GM12878 (cell line): ENCODE measurements around the gene SLC5A10. TPM values are rescaled to one million over a fixed set of nuclear protein-coding genes. Genes with fewer than 3 reads are reported as not detected.
A peak's percentile ranks its signal among the peaks of the same experiment; 100 is the strongest.

Source experiments
- ATAC-seq: fragments of 200-7000 bp; cut with Tn5 transposase; 3 replicates; pipeline ENCODE4 v1.9.1; 2020; ENCODE audit warnings: mild to moderate bottlenecking, moderate library complexity
- BruUV-seq: library from RNA; stranded (reverse); fragments of 400-500 nt; replicated peaks from 2 replicates; lab custom pipeline; 2021; lab: Mats Ljungman, UMichigan
- CTCF ChIA-PET: fragments of 300-600 bp; sonication (Branson Sonifier 250); formaldehyde crosslinking; extraction: SDS; loops from one replicate; lab custom pipeline; 2021; ENCODE audit warnings: inconsistent platforms; lab: Yijun Ruan, JAX
- POLR2A ChIA-PET: fragments of 350-600 bp; formaldehyde crosslinking; extraction: SDS; loops from one replicate; lab custom pipeline; 2021; ENCODE audit warnings: inconsistent platforms; lab: Charles Lee
- RAD21 ChIA-PET: fragments of 300-600 bp; sonication (Branson Sonifier 250); formaldehyde crosslinking; loops from one replicate; lab custom pipeline; 2023; ENCODE audit warnings: antibody characterized with exemption; ENCODE audit not compliant: unreplicated experiment; lab: Charles Lee
- SMC1A ChIA-PET: fragments of 300-600 bp; sonication (Branson Sonifier 250); formaldehyde crosslinking; loops from one replicate; lab custom pipeline; 2023; ENCODE audit not compliant: unreplicated experiment, uncharacterized antibody; lab: Charles Lee
- DNase-seq: peaks from one replicate; pipeline ENCODE4 v3.0.0-alpha.2; 2011; ENCODE audit warnings: low read depth, low spot score
- FAIRE-seq: peaks from 3 replicates; lab custom pipeline; 2011; peaks lifted over from hg19 to GRCh38; lab: Jason Lieb, UNC
- H2AFZ ChIP-seq: 2 replicates; pipeline ENCODE4 v1.6.0; 2011; ENCODE audit warnings: low read depth, low read length, control low read depth; ENCODE audit not compliant: control insufficient read depth
- H3K27ac ChIP-seq: 2 replicates; pipeline ENCODE4 v1.5.1; 2011; ENCODE audit warnings: control low read depth; ENCODE audit not compliant: control insufficient read depth, insufficient read depth
- H3K27me3 ChIP-seq, 2 experiments: replicated peaks in 1 of 2; 2 replicates each; pipeline versions ENCODE4 v1.6.0 to v1.6.1; 2011; ENCODE audit warnings: low read length in 1 of 2; ENCODE audit not compliant: control insufficient read depth in 2 of 2, insufficient read depth in 2 of 2
- H3K36me3 ChIP-seq, 2 experiments: 2 replicates each; pipeline ENCODE4 v1.5.1; 2011; ENCODE audit warnings: low read length in 1 of 2; ENCODE audit not compliant: control insufficient read depth in 2 of 2, insufficient read depth in 2 of 2
- H3K4me1 ChIP-seq: 2 replicates; pipeline ENCODE4 v1.6.1; 2011; ENCODE audit warnings: mild to moderate bottlenecking, low read length, moderate library complexity, mixed read lengths; ENCODE audit not compliant: control insufficient read depth, insufficient read depth
- H3K4me2 ChIP-seq: 2 replicates; pipeline ENCODE4 v1.6.0; 2011; ENCODE audit warnings: control low read depth; ENCODE audit not compliant: control insufficient read depth, insufficient read depth
- H3K4me3 ChIP-seq: fragments of 200-600 bp; sonication (generic); 2 replicates; pipeline ENCODE4 v1.5.1; 2016
- H3K79me2 ChIP-seq: 2 replicates; pipeline ENCODE4 v1.6.0; 2011; ENCODE audit warnings: low read length; ENCODE audit not compliant: control insufficient read depth, insufficient read depth
- H3K9ac ChIP-seq: 2 replicates; pipeline ENCODE4 v1.8.0; 2011; ENCODE audit warnings: low read length, control low read depth, mixed read lengths; ENCODE audit not compliant: control insufficient read depth, insufficient read depth
- H3K9me3 ChIP-seq: replicated peaks from 3 replicates; pipeline ENCODE4 v1.5.1; 2011; ENCODE audit warnings: mild to moderate bottlenecking, low read length; ENCODE audit not compliant: control insufficient read depth, insufficient read depth
- H4K20me1 ChIP-seq: 2 replicates; pipeline ENCODE4 v1.6.0; 2011; ENCODE audit not compliant: control insufficient read depth, insufficient read depth
- KLF5 ChIP-seq: fragments of 450-650 bp; IDR thresholded peaks from 2 replicates; pipeline ENCODE4 v1.6.1; 2014; ENCODE audit warnings: mild to moderate bottlenecking; ENCODE audit not compliant: partially characterized antibody
- MTA2 ChIP-seq: fragments of 450-650 bp; IDR thresholded peaks from 2 replicates; pipeline ENCODE4 v1.6.1; 2016; ENCODE audit warnings: low read depth, mild to moderate bottlenecking, moderate library complexity
- NFYB ChIP-seq: IDR thresholded peaks from 2 replicates; pipeline ENCODE4 v1.6.1; 2011; ENCODE audit warnings: low read depth, mild to moderate bottlenecking, low read length, improper control_type of control experiment, moderate library complexity; ENCODE audit not compliant: insufficient read depth
- PAX8 ChIP-seq: fragments of 450-650 bp; IDR thresholded peaks from 2 replicates; pipeline ENCODE4 v1.6.1; 2017; ENCODE audit warnings: mild to moderate bottlenecking, moderate library complexity
- WGBS: methylation state at CpG from one replicate; pipeline ENCODE4 v1.1.6; 2016; ENCODE audit warnings: low lambda C conversion rate; ENCODE audit not compliant: insufficient replicate concordance, insufficient coverage; ENCODE audit errors: missing lambda C conversion rate; 5-methylcytosine and 5-hydroxymethylcytosine counted together
- in situ Hi-C: fragments of 300-500 bp; cut with MboI; formaldehyde crosslinking; loops from 9 replicates; pipeline ENCODE4 v1.14.3; 2018; ENCODE audit warnings: mixed read lengths
- intact Hi-C: fragments of 100-400 bp; cut with micrococcal nuclease; formaldehyde crosslinking; loops from one replicate; pipeline ENCODE4 v1.14.2; 2022; ENCODE audit not compliant: unreplicated experiment
- polyA plus RNA-seq, 11 experiments: library from polyadenylated mRNA; depleted of rRNA in 4 of 11; unstranded in 6 of 11; stranded (reverse) in 5 of 11; fragments of >200 nt; fragmentation: Nextera tagmentation in 4 of 11; fragmentation: Illumina TruSeq in 1 of 11; extraction: Ambion mirVana in 4 of 11; extraction: Trizol in 1 of 11; gene quantifications; 1 replicate in 1 of 11; 2 replicates in 10 of 11; pipeline versions ENCODE4 v1.2.1 to v1.2.3, GENCODE V29; 2011 to 2016; ENCODE audit warnings: inconsistent platforms in 2 of 11, missing spikeins in 2 of 11, low read depth in 1 of 11
- total RNA-seq, 4 experiments: library from RNA; depleted of rRNA in 3 of 4; stranded (reverse); fragments of >200 nt in 3 of 4; fragmentation: Illumina TruSeq in 1 of 4; extraction: Trizol in 1 of 4; gene quantifications; 2 replicates each; pipeline versions ENCODE4 v1.2.1 to v1.2.3, GENCODE V29; 2013 to 2021
- TF ChIP-seq, protein P1 (sequence below): fragments of 450-650 bp; conservative IDR thresholded peaks from 2 replicates; pipeline ENCODE4 v1.6.1; 2017; ENCODE audit warnings: mild to moderate bottlenecking, moderate library complexity

SLC5A10 gene
- total and polyA plus RNA-seq, 10 of the 15 experiments (the other 5 are each of a cell fraction or from before 2014, with no cell fraction given) = under 0.01 to 0.18 (median 0.07) TPM; not detected in 4

DNA sequence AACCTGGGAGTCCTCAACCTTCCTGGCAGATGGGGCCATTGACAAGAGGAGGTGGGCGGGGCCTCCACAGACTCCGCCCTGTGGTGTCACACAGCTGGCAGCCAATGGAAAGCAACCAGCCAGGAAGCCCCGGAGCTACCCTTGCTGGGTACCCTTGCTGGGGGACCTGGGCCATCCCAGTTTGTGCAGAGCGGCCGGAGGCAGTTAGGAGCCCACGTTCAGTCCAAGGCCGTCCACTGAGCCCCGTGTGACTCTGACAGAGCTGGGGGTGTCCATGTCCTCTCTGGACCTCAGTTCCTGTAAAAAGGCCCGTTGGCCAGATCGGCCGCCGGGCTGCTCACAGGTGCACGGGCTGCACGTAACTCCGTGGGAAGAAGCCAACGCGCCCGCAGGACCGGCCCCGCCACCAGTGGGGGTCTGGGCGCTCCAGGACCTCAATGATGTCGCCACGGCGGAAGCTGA lies 69.7 kb downstream of the SLC5A10 start:
- H2AFZ ChIP-seq = no peak overlapping the region
- POLR2A ChIA-PET = no interaction called here
- BruUV-seq = no TSS peak
- no peaks in the 10 kb centered on the region for H3K4me1 ChIP-seq
- in situ Hi-C loops (no loop called here), intact Hi-C loops (no loop called here)
- H3K36me3 ChIP-seq = peaks cover 0 to 15% of the 10 kb centered on the region in 2 experiments; a peak in 3 of 4 replicates
- H3K4me3 ChIP-seq = no peak overlapping the region
- no peak overlapping the region for H3K27ac ChIP-seq
- H3K4me2 ChIP-seq = no peak overlapping the region
- TF ChIP-seq MTA2 (no peak), KLF5 (no peak), PAX8 (no peak), NFYB (peak; percentile 39; the same call in 1 of the 2 replicates)
- TF ChIP-seq, protein P1, sequence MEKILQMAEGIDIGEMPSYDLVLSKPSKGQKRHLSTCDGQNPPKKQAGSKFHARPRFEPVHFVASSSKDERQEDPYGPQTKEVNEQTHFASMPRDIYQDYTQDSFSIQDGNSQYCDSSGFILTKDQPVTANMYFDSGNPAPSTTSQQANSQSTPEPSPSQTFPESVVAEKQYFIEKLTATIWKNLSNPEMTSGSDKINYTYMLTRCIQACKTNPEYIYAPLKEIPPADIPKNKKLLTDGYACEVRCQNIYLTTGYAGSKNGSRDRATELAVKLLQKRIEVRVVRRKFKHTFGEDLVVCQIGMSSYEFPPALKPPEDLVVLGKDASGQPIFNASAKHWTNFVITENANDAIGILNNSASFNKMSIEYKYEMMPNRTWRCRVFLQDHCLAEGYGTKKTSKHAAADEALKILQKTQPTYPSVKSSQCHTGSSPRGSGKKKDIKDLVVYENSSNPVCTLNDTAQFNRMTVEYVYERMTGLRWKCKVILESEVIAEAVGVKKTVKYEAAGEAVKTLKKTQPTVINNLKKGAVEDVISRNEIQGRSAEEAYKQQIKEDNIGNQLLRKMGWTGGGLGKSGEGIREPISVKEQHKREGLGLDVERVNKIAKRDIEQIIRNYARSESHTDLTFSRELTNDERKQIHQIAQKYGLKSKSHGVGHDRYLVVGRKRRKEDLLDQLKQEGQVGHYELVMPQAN = no peak
- ATAC-seq (peak; percentile 69), FAIRE-seq (no peak), DNase-seq (no peak)
- no peak overlapping the region for H3K9ac ChIP-seq
- H3K79me2 ChIP-seq = no peaks in the 10 kb centered on the region
- RAD21 ChIA-PET = no interaction called here
- H3K9me3 ChIP-seq = no peaks in the 10 kb centered on the region
- WGBS = 90% methylated on average over 24 of the region's 24 CpGs
- no peaks in the 10 kb centered on the region for H4K20me1 ChIP-seq
- no peaks in the 10 kb centered on the region for H3K27me3 ChIP-seq
- CTCF ChIA-PET = interaction anchor here (0.6 kb wide), 1 partner anchor 61 kb away, joined by 3 read pairs; no protein-coding TSS in a partner anchor
- SMC1A ChIA-PET = no interaction called here
